ENCODE results near the gene GRIP2.
"Not testable (repeated sequence)": the region's sequence is repeated elsewhere in the genome, so short reads cannot be mapped to it uniquely, and the experiment has no call there.

GRIP2 gene

GRCh38 chr3:14522768-14523167 is 17.4 kb downstream of the GRIP2 start:
- in situ Hi-C loops (cut with MboI; ENCODE audit: low sequenced_read_pairs), result no loop called here

- in situ Hi-C loops (cut with MboI; ENCODE audit: low sequenced_read_pairs), result no loop called here
Observed at GRCh38 chr3:14522129-14522691, 17.9 kb downstream of the GRIP2 start.

- in situ Hi-C loops (cut with MboI; ENCODE audit: low sequenced_read_pairs), result no loop called here
Observed at GRCh38 chr3:14521611-14522010, 18.5 kb downstream of the GRIP2 start.

- in situ Hi-C loops (cut with MboI; ENCODE audit: low sequenced_read_pairs), result no loop called here
Observed at GRCh38 chr3:14520967-14521366, 19.2 kb downstream of the GRIP2 start.

GRCh38 chr3:14520149-14520548 is 20.0 kb downstream of the GRIP2 start:
- in situ Hi-C loops (cut with MboI; ENCODE audit: low sequenced_read_pairs), result no loop called here

- in situ Hi-C loops (cut with MboI; ENCODE audit: low sequenced_read_pairs), result no loop called here
Observed at GRCh38 chr3:14519406-14519805, 20.7 kb downstream of the GRIP2 start.

GRCh38 chr3:14518893-14519292 is 21.2 kb downstream of the GRIP2 start:
- in situ Hi-C loops (cut with MboI; ENCODE audit: low sequenced_read_pairs), result no loop called here

GRCh38 chr3:14518432-14518802 is 21.7 kb downstream of the GRIP2 start:
- in situ Hi-C loops (cut with MboI; ENCODE audit: low sequenced_read_pairs), result no loop called here

- in situ Hi-C loops (cut with MboI; ENCODE audit: low sequenced_read_pairs), result no loop called here
Observed at GRCh38 chr3:14517601-14518431, 22.3 kb downstream of the GRIP2 start.

GRCh38 chr3:14516738-14517345 is 23.3 kb downstream of the GRIP2 start:
- in situ Hi-C loops (cut with MboI; ENCODE audit: low sequenced_read_pairs), result no loop called here

- in situ Hi-C loops (cut with MboI; ENCODE audit: low sequenced_read_pairs), result not testable (repeated sequence)
Observed at GRCh38 chr3:14515526-14515925, 24.6 kb downstream of the GRIP2 start.

- in situ Hi-C loops (cut with MboI; ENCODE audit: low sequenced_read_pairs), result no loop called here
Observed at GRCh38 chr3:14514323-14514720, 25.8 kb downstream of the GRIP2 start.

GRCh38 chr3:14513566-14514322 is 26.4 kb downstream of the GRIP2 start:
- in situ Hi-C loops (cut with MboI; ENCODE audit: low sequenced_read_pairs), result no loop called here

GRCh38 chr3:14512942-14513327 is 27.2 kb downstream of the GRIP2 start:
- in situ Hi-C loops (cut with MboI; ENCODE audit: low sequenced_read_pairs), result no loop called here

GRCh38 chr3:14512281-14512941 is 27.7 kb downstream of the GRIP2 start:
- in situ Hi-C loops (cut with MboI; ENCODE audit: low sequenced_read_pairs), result no loop called here

GRCh38 chr3:14511623-14512280 is 28.4 kb downstream of the GRIP2 start:
- in situ Hi-C loops (cut with MboI; ENCODE audit: low sequenced_read_pairs), result no loop called here

- in situ Hi-C loops (cut with MboI; ENCODE audit: low sequenced_read_pairs), result no loop called here
Observed at GRCh38 chr3:14510838-14511622, 29.1 kb downstream of the GRIP2 start.

- in situ Hi-C loops (cut with MboI; ENCODE audit: low sequenced_read_pairs), result no loop called here
Observed at GRCh38 chr3:14509796-14510100, 30.4 kb downstream of the GRIP2 start.

GRCh38 chr3:14508966-14509795 is 31.0 kb downstream of the GRIP2 start:
- in situ Hi-C loops (cut with MboI; ENCODE audit: low sequenced_read_pairs), result no loop called here

Data from hTERT RPE-1 (cell line).